KMS-11 (cell line): ENCODE data around the gene PCDH15.
"Not testable (repeated sequence)": the region's sequence is repeated elsewhere in the genome, so short reads cannot be mapped to it uniquely, and the experiment has no call there.

Source experiments
- H2AFZ ChIP-seq: fragments of 200-600 bp; sonication (generic); 2 replicates; pipeline ENCODE4 v1.6.1; 2016; ENCODE audit warnings: antibody characterized with exemption, mixed run types, low read depth
- H3K27ac ChIP-seq: fragments of 200-600 bp; sonication (generic); 2 replicates; pipeline ENCODE4 v1.6.1; 2016; ENCODE audit warnings: mild to moderate bottlenecking, mixed run types
- H3K27me3 ChIP-seq: fragments of 200-600 bp; sonication (generic); 2 replicates; pipeline ENCODE4 v1.6.1; 2017; ENCODE audit warnings: mild to moderate bottlenecking, low read depth, mixed run types, moderate library complexity; ENCODE audit not compliant: insufficient read depth
- H3K36me3 ChIP-seq: fragments of 200-600 bp; sonication (generic); 2 replicates; pipeline ENCODE4 v1.6.1; 2017; ENCODE audit warnings: mild to moderate bottlenecking, mixed run types; ENCODE audit not compliant: insufficient read depth
- H3K4me1 ChIP-seq: fragments of 200-600 bp; sonication (generic); 2 replicates; pipeline ENCODE4 v1.6.1; 2016; ENCODE audit warnings: mild to moderate bottlenecking, low read depth, mixed run types; ENCODE audit not compliant: poor library complexity, severe bottlenecking
- H3K4me2 ChIP-seq: fragments of 200-600 bp; sonication (generic); 2 replicates; pipeline ENCODE4 v1.7.0; 2016; ENCODE audit warnings: mild to moderate bottlenecking, mixed run types
- H3K4me3 ChIP-seq: fragments of 200-600 bp; sonication (generic); IDR thresholded peaks from 2 replicates; pipeline ENCODE4 v1.6.1; 2017; ENCODE audit warnings: low read depth, low read length, mixed read lengths; ENCODE audit not compliant: insufficient read depth
- H3K79me2 ChIP-seq: fragments of 200-600 bp; sonication (generic); 2 replicates; pipeline ENCODE4 v1.6.1; 2016; ENCODE audit warnings: low read depth, mixed run types; ENCODE audit not compliant: insufficient read depth
- H3K9ac ChIP-seq: fragments of 200-600 bp; sonication (generic); 2 replicates; pipeline ENCODE4 v1.6.1; 2016; ENCODE audit warnings: mild to moderate bottlenecking, mixed run types
- H4K20me1 ChIP-seq: fragments of 200-600 bp; sonication (generic); 2 replicates; pipeline ENCODE4 v1.6.1; 2016; ENCODE audit warnings: mild to moderate bottlenecking, mixed run types; ENCODE audit not compliant: insufficient read depth
- TF ChIP-seq, protein P1 (sequence below): fragments of 200-600 bp; sonication (generic); conservative IDR thresholded peaks from 2 replicates; pipeline ENCODE4 v1.6.1; 2017; ENCODE audit warnings: low read depth, mild to moderate bottlenecking, antibody characterized with exemption, low read length, moderate library complexity, mixed read lengths

PCDH15 gene

DNA sequence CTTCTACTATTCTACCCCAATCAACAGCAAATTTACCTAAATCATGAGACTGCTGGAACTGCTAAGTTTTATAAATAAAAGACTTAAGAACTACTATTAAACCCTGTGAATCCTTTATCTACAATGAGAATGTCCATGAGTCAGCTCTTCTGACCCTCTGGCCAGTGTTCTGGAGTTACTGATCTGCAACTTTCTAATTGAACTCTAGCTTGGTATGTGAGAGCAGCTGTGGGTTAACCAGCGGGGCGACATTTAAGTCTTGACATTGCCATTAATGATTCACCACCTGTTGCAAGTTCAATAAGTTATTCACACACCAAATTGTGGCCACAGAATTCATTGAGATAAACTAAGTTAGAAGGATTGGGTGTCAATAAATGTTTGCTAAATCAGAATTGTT lies 359.8 kb downstream of the PCDH15 start:
- H4K20me1 ChIP-seq, result no peaks in the 10 kb centered on the region
- H3K27me3 ChIP-seq, result no peaks in the 10 kb centered on the region
- no peak overlapping the region for H2AFZ ChIP-seq
- no peak overlapping the region for H3K9ac ChIP-seq
- no peaks in the 10 kb centered on the region for H3K79me2 ChIP-seq
- TF ChIP-seq, protein P1, sequence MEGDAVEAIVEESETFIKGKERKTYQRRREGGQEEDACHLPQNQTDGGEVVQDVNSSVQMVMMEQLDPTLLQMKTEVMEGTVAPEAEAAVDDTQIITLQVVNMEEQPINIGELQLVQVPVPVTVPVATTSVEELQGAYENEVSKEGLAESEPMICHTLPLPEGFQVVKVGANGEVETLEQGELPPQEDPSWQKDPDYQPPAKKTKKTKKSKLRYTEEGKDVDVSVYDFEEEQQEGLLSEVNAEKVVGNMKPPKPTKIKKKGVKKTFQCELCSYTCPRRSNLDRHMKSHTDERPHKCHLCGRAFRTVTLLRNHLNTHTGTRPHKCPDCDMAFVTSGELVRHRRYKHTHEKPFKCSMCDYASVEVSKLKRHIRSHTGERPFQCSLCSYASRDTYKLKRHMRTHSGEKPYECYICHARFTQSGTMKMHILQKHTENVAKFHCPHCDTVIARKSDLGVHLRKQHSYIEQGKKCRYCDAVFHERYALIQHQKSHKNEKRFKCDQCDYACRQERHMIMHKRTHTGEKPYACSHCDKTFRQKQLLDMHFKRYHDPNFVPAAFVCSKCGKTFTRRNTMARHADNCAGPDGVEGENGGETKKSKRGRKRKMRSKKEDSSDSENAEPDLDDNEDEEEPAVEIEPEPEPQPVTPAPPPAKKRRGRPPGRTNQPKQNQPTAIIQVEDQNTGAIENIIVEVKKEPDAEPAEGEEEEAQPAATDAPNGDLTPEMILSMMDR, result no peak
- H3K4me1 ChIP-seq, result no peaks in the 10 kb centered on the region
- H3K4me2 ChIP-seq, result no peak overlapping the region
- no peaks in the 10 kb centered on the region for H3K36me3 ChIP-seq
- no peak overlapping the region for H3K4me3 ChIP-seq
- H3K27ac ChIP-seq, result no peak overlapping the region

DNA sequence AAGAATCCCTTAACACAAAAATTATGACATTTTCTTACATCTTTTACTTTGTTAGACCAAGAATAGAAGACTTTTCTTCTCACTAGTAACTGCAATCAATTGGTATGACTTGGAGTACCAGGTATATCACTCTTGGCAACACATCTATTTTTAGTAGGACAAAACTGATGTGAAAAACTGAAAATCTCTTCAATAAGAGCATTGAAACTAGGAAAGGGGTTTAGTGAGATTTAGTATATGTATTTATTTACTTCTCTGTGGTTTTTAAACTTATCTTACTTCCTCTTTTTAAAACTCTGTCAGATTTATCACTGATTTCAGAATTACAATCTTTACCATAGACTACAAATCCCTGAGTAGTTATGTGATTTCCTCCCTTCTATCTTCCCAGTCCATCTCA lies 366.2 kb downstream of the PCDH15 start:
- no peak overlapping the region for H3K27ac ChIP-seq
- H3K79me2 ChIP-seq, result no peaks in the 10 kb centered on the region
- H3K4me3 ChIP-seq, result no peak overlapping the region
- no peak overlapping the region for H3K9ac ChIP-seq
- no peaks in the 10 kb centered on the region for H3K27me3 ChIP-seq
- H2AFZ ChIP-seq, result no peak overlapping the region
- TF ChIP-seq, protein P1, result no peak
- H3K4me1 ChIP-seq, result peaks cover 9% of the 10 kb centered on the region
- H4K20me1 ChIP-seq, result no peaks in the 10 kb centered on the region
- no peaks in the 10 kb centered on the region for H3K36me3 ChIP-seq
- no peak overlapping the region for H3K4me2 ChIP-seq

DNA sequence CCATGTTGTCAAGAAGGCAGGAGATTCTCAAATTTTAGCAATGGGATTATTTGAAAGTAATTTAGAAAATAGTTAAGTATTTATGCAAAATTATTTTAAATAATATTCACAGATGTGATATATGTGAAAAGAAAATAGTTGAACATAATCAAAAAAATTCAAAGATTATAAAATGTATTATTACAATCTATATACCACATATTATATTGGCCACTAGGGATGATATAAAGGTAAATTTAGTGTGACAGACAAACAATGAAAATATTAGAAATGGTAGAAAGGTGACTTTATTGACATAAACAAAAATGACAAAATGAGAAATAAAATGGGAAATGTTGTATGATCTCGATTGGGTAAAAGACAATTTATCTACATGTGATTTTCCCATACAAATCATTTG lies 385.5 kb downstream of the PCDH15 start:
- Histone ChIP-seq H3K36me3 (no peaks in the 10 kb centered on the region), H3K4me3 (no peak overlapping the region), H3K9ac (no peak overlapping the region), H2AFZ (no peak overlapping the region), H4K20me1 (no peaks in the 10 kb centered on the region), H3K27me3 (no peaks in the 10 kb centered on the region), H3K4me2 (no peak overlapping the region), H3K4me1 (no peaks in the 10 kb centered on the region), H3K79me2 (no peaks in the 10 kb centered on the region), H3K27ac (no peak overlapping the region)
- TF ChIP-seq, protein P1, result no peak

DNA sequence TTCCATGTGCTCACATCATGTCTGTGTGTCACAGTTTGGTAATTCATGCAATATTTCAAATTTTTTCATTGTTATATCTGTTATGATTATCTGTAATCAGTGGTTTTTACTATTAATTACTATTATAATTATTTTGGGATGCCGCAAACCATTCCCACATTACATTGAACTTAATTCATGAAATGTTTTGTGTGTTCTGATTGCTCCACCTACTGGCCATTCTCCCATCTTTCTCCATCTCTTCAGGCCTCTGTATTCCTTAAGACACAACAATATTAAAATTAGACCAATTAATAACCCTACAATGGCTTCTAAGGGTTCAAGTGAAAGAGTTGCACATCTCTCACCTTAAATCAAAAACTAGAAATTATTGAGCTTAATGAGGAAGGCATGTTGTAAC lies 398.5 kb downstream of the PCDH15 start:
- H4K20me1 ChIP-seq, result no peaks in the 10 kb centered on the region
- H3K4me1 ChIP-seq, result no peaks in the 10 kb centered on the region
- H3K79me2 ChIP-seq, result no peaks in the 10 kb centered on the region
- no peak overlapping the region for H3K27ac ChIP-seq
- H2AFZ ChIP-seq, result no peak overlapping the region
- TF ChIP-seq, protein P1, result peak; percentile 64
- H3K4me3 ChIP-seq, result no peak overlapping the region
- H3K9ac ChIP-seq, result no peak overlapping the region
- H3K4me2 ChIP-seq, result no peak overlapping the region
- H3K36me3 ChIP-seq, result no peaks in the 10 kb centered on the region
- H3K27me3 ChIP-seq, result no peaks in the 10 kb centered on the region

DNA sequence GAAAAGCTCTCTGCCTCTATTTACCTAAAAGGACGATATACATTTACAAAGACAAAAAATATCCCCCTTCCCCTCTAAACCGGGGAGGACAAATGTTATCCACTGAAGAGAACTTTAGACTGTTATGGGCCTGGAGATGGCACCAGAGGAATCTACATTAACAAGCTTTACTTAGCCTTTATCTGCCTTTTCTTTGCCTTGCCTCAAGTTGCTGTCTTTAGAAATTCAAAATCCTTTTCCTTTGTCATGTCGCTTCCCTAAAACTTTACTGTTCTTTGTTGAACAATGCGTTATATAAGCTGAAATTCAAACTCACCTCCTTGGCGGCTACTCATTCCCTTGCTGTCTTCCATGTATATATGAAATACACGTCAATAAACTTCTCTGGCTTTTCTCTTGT lies 405.0 kb downstream of the PCDH15 start:
- Histone ChIP-seq H3K36me3 (no peaks in the 10 kb centered on the region), H3K27ac (no peak overlapping the region), H3K79me2 (no peaks in the 10 kb centered on the region), H4K20me1 (no peaks in the 10 kb centered on the region), H3K27me3 (no peaks in the 10 kb centered on the region), H3K4me3 (no peak overlapping the region), H2AFZ (no peak overlapping the region), H3K4me1 (no peaks in the 10 kb centered on the region), H3K4me2 (no peak overlapping the region), H3K9ac (no peak overlapping the region)
- TF ChIP-seq, protein P1, result no peak

DNA sequence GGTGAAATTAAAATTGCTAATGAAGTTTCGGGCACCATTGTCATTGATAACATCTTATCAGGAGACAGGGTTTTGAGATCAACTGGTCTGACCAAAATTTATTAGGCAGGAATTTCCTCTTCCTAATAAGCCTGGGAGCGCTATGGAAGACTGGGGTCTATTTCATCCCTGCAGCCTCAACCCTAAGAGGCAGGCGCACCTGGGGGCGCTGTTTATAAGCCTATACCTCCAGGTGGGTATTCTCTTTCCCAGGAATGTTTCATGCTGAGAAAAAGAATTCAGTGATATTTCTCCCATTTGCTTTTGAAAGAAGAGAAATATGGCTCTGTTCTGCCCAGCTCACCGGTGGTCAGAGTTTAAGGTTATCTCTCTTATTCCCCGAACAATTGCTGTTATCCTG lies 406.4 kb downstream of the PCDH15 start:
- not testable (repeated sequence) for H4K20me1 ChIP-seq, H3K36me3 ChIP-seq, H3K4me3 ChIP-seq, H3K79me2 ChIP-seq, H3K27me3 ChIP-seq, H3K4me1 ChIP-seq, H3K4me2 ChIP-seq, H3K9ac ChIP-seq, H3K27ac ChIP-seq, H2AFZ ChIP-seq
